Loucy (cell line): Measurements from ENCODE around the gene C16orf86.

Source experiments
- H2AFZ ChIP-seq: fragments of 200-600 bp; sonication (generic); 2 replicates; pipeline ENCODE4 v1.6.0; 2016; ENCODE audit warnings: antibody characterized with exemption, mild to moderate bottlenecking, low read length, moderate library complexity
- H3F3A ChIP-seq: fragments of 200-600 bp; 2 replicates; pipeline ENCODE4 v1.6.0; 2016; ENCODE audit warnings: antibody characterized with exemption, low read depth, mild to moderate bottlenecking
- H3K27me3 ChIP-seq: fragments of 200-600 bp; sonication (generic); 2 replicates; pipeline ENCODE4 v1.6.1; 2014; ENCODE audit warnings: low read length, mild to moderate bottlenecking; ENCODE audit not compliant: insufficient read depth, poor library complexity, severe bottlenecking
- H3K36me3 ChIP-seq: fragments of 200-600 bp; sonication (generic); 2 replicates; pipeline ENCODE4 v1.6.1; 2016; ENCODE audit warnings: low read length; ENCODE audit not compliant: insufficient read depth
- H3K4me1 ChIP-seq: fragments of 200-600 bp; sonication (generic); 2 replicates; pipeline ENCODE4 v1.5.1; 2014; ENCODE audit warnings: low read length, mild to moderate bottlenecking; ENCODE audit not compliant: insufficient read depth, poor library complexity, severe bottlenecking
- H3K4me2 ChIP-seq: fragments of 200-600 bp; sonication (generic); 2 replicates; pipeline ENCODE4 v1.6.0; 2014; ENCODE audit warnings: antibody characterized with exemption, low read length, low read depth, mild to moderate bottlenecking; ENCODE audit not compliant: poor library complexity, severe bottlenecking
- H3K4me3 ChIP-seq: fragments of 200-600 bp; sonication (generic); 2 replicates; pipeline ENCODE4 v1.5.1; 2014; ENCODE audit warnings: low read length, mild to moderate bottlenecking, mixed read lengths; ENCODE audit not compliant: poor library complexity, severe bottlenecking
- H3K79me2 ChIP-seq: fragments of 200-600 bp; sonication (generic); 2 replicates; pipeline ENCODE4 v1.6.1; 2014; ENCODE audit warnings: low read length; ENCODE audit not compliant: insufficient read depth
- H3K9ac ChIP-seq: fragments of 200-600 bp; sonication (generic); 2 replicates; pipeline ENCODE4 v1.6.0; 2014; ENCODE audit warnings: mild to moderate bottlenecking, low read depth, low read length, moderate library complexity; ENCODE audit not compliant: poor library complexity, severe bottlenecking
- H3K9me2 ChIP-seq: fragments of 200-600 bp; sonication (generic); replicated peaks from 2 replicates; pipeline ENCODE4 v1.6.1; 2016; ENCODE audit warnings: low read depth, low read length, mixed read lengths
- H3K9me3 ChIP-seq: fragments of 200-600 bp; sonication (generic); 2 replicates; pipeline ENCODE4 v1.6.1; 2014; ENCODE audit warnings: mild to moderate bottlenecking, antibody characterized with exemption, low read length, low read depth; ENCODE audit not compliant: insufficient read depth
- H4K20me1 ChIP-seq: fragments of 200-600 bp; sonication (generic); 2 replicates; pipeline ENCODE4 v1.6.0; 2014; ENCODE audit warnings: antibody characterized with exemption, low read length, mild to moderate bottlenecking; ENCODE audit not compliant: insufficient read depth, poor library complexity, severe bottlenecking
- CTCF ChIP-seq: fragments of 200-600 bp; sonication (generic); conservative IDR thresholded peaks from 2 replicates; pipeline ENCODE4 v1.5.1; 2014; ENCODE audit warnings: mild to moderate bottlenecking, antibody characterized with exemption, low read length
- EZH2phosphoT487 ChIP-seq: fragments of 200-600 bp; IDR thresholded peaks from 2 replicates; pipeline ENCODE4 v1.6.1; 2018; ENCODE audit warnings: antibody characterized with exemption, mild to moderate bottlenecking, moderate library complexity, borderline replicate concordance

The C16orf86 gene

DNA sequence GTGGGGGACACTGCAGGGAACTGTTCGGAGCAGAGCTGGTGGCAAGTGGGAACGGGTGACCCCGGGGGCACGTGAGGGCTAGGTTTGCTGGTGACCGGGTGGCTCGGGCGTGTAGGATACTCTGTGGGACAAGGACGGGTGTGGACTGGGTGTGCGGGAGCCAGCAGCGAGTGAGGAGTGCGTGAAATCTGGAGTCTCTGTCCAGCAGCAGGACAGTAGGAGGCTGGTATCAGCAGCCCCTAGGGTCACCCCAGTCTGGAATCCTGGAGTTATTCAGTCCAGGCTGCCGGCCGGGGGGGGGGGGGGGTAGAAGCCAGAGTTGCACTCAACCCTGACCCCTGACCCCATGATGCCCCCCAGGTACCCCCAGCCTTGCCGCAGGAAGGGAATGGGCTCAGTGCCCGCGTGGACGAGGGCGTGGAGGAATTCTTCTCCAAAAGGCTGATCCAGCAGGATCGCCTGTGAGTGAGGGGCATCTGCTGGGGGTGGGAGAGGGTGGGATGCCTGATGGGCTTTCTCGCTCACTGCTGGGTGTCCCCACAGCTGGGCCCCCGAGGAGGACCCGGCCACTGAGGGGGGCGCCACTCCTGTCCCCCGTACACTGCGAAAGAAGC is 12.7 kb upstream of the C16orf86 start:
- H3K9me2 ChIP-seq: no peaks in the 10 kb centered on the region
- no peaks in the 10 kb centered on the region for H3K27me3 ChIP-seq
- peaks cover 3% of the 10 kb centered on the region for H3K4me1 ChIP-seq
- H4K20me1 ChIP-seq: peaks cover 25% of the 10 kb centered on the region
- H3K36me3 ChIP-seq: peaks cover 75% of the 10 kb centered on the region; the same call in 1 of the 2 replicates
- H3F3A ChIP-seq: no peaks in the 10 kb centered on the region
- H3K4me3 ChIP-seq: no peak overlapping the region
- no peaks in the 10 kb centered on the region for H3K9me3 ChIP-seq
- peaks cover 31% of the 10 kb centered on the region; the same call in 1 of the 2 replicates for H3K79me2 ChIP-seq
- no peak overlapping the region for H3K4me2 ChIP-seq
- no peak overlapping the region for H3K9ac ChIP-seq
- H2AFZ ChIP-seq: no peak overlapping the region
- TF ChIP-seq EZH2phosphoT487 (no peak), CTCF (no peak)

DNA sequence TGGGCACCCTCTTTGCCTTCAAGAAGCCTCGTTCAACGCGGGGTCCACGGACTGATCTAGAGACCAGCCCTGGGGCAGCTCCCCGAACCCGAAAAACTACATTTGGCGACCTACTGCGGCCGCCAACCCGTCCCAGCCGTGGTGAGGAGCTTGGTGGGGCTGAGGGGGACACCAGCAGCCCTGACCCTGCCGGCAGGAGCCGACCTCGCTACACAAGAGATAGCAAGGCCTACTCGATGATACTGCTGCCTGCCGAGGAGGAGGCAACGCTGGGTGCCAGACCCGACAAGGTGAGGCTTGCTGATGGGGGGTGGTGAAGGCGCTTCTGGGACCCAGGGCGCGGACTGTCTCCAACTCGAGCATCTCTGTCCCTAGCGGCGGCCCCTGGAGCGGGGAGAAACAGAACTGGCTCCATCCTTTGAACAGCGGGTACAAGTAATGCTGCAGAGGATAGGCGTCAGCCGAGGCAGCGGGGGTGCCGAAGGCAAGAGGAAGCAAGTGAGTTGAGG is 12.2 kb upstream of the C16orf86 start:
- H3K4me1 ChIP-seq: peaks cover 9% of the 10 kb centered on the region
- H3K79me2 ChIP-seq: peaks cover 31% of the 10 kb centered on the region; the same call in 1 of the 2 replicates
- H3K36me3 ChIP-seq: peaks cover 69% of the 10 kb centered on the region; the same call in 1 of the 2 replicates
- H2AFZ ChIP-seq: no peak overlapping the region
- no peak overlapping the region for H3K4me3 ChIP-seq
- no peaks in the 10 kb centered on the region for H3K9me2 ChIP-seq
- peaks cover 27% of the 10 kb centered on the region for H4K20me1 ChIP-seq
- H3K27me3 ChIP-seq: no peaks in the 10 kb centered on the region
- H3K4me2 ChIP-seq: no peak overlapping the region
- no peak for TF ChIP-seq EZH2phosphoT487
- no peak for TF ChIP-seq CTCF
- H3K9ac ChIP-seq: no peak overlapping the region
- H3K9me3 ChIP-seq: no peaks in the 10 kb centered on the region
- no peaks in the 10 kb centered on the region for H3F3A ChIP-seq

- Histone ChIP-seq H3F3A (no peaks in the 10 kb centered on the region), H3K4me3 (no peak overlapping the region), H4K20me1 (peaks cover 27% of the 10 kb centered on the region), H2AFZ (no peak overlapping the region), H3K79me2 (peaks cover 27% of the 10 kb centered on the region; the same call in 1 of the 2 replicates), H3K27me3 (no peaks in the 10 kb centered on the region), H3K9ac (no peak overlapping the region), H3K9me3 (no peaks in the 10 kb centered on the region), H3K9me2 (no peaks in the 10 kb centered on the region), H3K4me1 (peaks cover 9% of the 10 kb centered on the region), H3K36me3 (peaks cover 60% of the 10 kb centered on the region; the same call in 1 of the 2 replicates), H3K4me2 (no peak overlapping the region)
- TF ChIP-seq EZH2phosphoT487 (no peak), CTCF (no peak)
Measured at GRCh38 chr16:67655363-67655762, 11.3 kb upstream of the C16orf86 start.
